ENCODE results near the gene SCGB3A1. TPM values are rescaled to one million over a fixed set of nuclear protein-coding genes. Genes with fewer than 3 reads are reported as not detected.

The SCGB3A1 gene
- total RNA-seq, 2 donors from 2014 or later = not detected

DNA sequence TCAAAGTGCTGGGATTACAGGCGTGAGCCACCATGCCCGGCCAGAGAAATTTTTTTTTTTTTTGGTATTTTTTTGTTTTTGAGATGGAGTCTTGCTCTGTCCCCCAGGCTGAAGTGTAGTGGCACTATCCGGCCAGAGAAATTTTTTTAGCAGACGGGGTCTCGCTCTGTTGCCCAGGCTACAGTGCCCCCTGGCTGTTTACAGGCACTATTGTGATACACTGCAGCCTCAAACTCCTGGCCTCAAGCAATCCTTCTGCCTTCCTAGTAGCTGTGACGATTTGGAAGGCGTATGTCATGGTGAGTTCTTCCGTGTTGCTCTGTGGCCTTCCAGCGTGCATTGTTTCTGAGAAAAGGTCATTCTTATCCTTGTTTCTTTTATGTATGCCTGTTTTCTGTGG lies 49.6 kb downstream of the SCGB3A1 start:
- intact Hi-C loops (cut with DNase I) = no loop called here
- no peak for ATAC-seq

More for the DNA sequence above, 49.6 kb downstream of the SCGB3A1 start:
- DNase-seq = no peak

Other genes starting within 250 kb of the SCGB3A1 start
- 10 to 100 TPM; 27.3 to 44.5 TPM for gene GFPT2, start 238.2 kb downstream of the SCGB3A1 start, total RNA-seq
- 10 to 100 TPM; 12.0 to 15.8 TPM for gene CNOT6, start 97.1 kb downstream of the SCGB3A1 start, total RNA-seq
- gene FLT4, start 58.1 kb upstream of the SCGB3A1 start, total RNA-seq = 1 to 10 TPM; 5.6 to 8.2 TPM
- gene OR2Y1, start 148.6 kb upstream of the SCGB3A1 start, total RNA-seq = not detected
- 100 to 1,000 TPM in 1 of 2 donors, 10 to 100 TPM in 1; 95.8 to 133 TPM for gene MGAT1, start 211.3 kb upstream of the SCGB3A1 start, total RNA-seq